Keratinocyte (primary cell): ENCODE data around the gene CFAP20.

ENCODE experiments used
- CTCF ChIP-seq, 3 experiments: IDR thresholded peaks in 1 of 3; conservative IDR thresholded peaks in 1 of 3; optimal IDR thresholded peaks in 1 of 3; 2 replicates in 2 of 3; 3 replicates in 1 of 3; pipeline versions ENCODE3 to v1.5.1; 2011; ENCODE audit warnings: low read length in 3 of 3, mild to moderate bottlenecking in 3 of 3, moderate library complexity in 2 of 3, control low read depth in 1 of 3, inconsistent platforms in 1 of 3; ENCODE audit not compliant: insufficient read depth in 2 of 3; ENCODE audit errors: extremely low read depth in 1 of 3
- EZH2 ChIP-seq: IDR thresholded peaks from one replicate; pipeline ENCODE4 v1.6.1; 2012; ENCODE audit warnings: inconsistent platforms, mild to moderate bottlenecking, low read length, moderate library complexity

GRCh38 chr16:58074657-58075056, 54.5 kb downstream of the CFAP20 start:
- no peak for TF ChIP-seq EZH2
- no peak for TF ChIP-seq CTCF (optimal IDR thresholded peaks at IDR 0.05 in 1 of 3, IDR thresholded peaks at IDR 0.05 in 1 of 3, conservative IDR thresholded peaks at IDR 0.05 in 1 of 3; ENCODE audit: extremely low read depth in 1 of 3, insufficient read depth in 2 of 3, low read length in 3 of 3)
